ENCODE results near the gene OXA1L. TPM values are rescaled to one million over a fixed set of nuclear protein-coding genes. Genes with fewer than 3 reads are reported as not detected.

OXA1L gene
- total RNA-seq, 1 donor from 2014 or later = 121 TPM

DNA sequence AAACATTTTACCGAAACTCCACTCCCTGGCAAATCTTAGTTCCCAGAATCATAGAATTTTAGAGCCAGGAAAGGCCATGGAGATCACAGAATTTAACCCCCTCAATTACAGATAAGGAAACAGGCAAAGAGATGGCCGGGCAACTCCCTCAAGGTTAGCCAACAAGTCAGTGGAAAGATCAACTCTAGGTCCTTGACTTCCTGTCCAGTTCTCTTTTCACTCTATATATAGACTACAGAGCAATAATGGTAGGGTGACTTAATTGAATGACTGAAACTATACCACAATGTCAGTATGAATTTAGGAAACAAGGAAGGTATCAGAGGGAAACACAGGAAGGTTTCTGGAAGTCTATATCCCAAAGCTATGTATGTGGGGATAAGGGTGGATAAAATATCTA, 11.6 kb downstream of the OXA1L start:
- H3K27ac Mint-ChIP-seq (ENCODE audit: unreplicated experiment) = no peak overlapping the region
- no peaks in the 10 kb centered on the region for H3K9me3 Mint-ChIP-seq
- no peaks in the 10 kb centered on the region for H3K27me3 Mint-ChIP-seq (ENCODE audit: low read depth)
- no peak for DNase-seq (ENCODE audit: low read depth, low spot score)
- peaks cover 3% of the 10 kb centered on the region for H3K4me1 Mint-ChIP-seq
- H3K4me3 Mint-ChIP-seq = no peak overlapping the region
- peaks cover 3% of the 10 kb centered on the region for H3K36me3 Mint-ChIP-seq (ENCODE audit: low read depth)
- TF ChIP-seq, protein P1, sequence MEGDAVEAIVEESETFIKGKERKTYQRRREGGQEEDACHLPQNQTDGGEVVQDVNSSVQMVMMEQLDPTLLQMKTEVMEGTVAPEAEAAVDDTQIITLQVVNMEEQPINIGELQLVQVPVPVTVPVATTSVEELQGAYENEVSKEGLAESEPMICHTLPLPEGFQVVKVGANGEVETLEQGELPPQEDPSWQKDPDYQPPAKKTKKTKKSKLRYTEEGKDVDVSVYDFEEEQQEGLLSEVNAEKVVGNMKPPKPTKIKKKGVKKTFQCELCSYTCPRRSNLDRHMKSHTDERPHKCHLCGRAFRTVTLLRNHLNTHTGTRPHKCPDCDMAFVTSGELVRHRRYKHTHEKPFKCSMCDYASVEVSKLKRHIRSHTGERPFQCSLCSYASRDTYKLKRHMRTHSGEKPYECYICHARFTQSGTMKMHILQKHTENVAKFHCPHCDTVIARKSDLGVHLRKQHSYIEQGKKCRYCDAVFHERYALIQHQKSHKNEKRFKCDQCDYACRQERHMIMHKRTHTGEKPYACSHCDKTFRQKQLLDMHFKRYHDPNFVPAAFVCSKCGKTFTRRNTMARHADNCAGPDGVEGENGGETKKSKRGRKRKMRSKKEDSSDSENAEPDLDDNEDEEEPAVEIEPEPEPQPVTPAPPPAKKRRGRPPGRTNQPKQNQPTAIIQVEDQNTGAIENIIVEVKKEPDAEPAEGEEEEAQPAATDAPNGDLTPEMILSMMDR (conservative IDR thresholded peaks at IDR 0.05) = no peak

DNA sequence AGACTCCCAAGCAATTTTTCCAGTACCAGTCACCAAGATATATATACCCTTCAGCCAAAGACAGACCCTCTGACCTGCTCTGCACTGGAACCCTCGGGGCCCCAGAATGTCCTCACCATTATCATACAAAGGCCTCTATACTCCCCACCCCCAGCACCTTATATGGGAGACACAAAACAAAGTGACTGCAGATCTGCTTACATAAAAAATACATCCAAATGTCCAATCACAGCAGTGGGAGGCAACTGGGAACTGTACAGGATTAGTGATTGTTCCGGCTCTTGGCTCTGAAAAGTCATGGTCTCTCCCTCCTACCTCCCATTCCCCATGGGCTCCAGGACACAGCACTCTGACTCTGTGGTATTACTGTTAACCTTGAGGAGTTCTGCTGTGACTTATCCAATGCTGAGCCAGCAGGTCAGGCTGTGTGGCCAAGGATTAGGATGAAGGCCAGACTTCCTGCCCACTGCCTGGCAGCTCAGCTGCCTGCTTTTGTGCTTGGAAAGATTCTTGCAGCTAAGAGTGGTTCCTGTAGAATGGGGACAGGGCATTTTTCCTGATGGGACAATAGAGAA, 13.7 kb downstream of the OXA1L start:
- Mint-ChIP-seq H3K36me3 (ENCODE audit: low read depth) (no peaks in the 10 kb centered on the region), H3K27ac (ENCODE audit: unreplicated experiment) (no peak overlapping the region), H3K4me1 (peaks cover 3% of the 10 kb centered on the region), H3K4me3 (no peak overlapping the region), H3K9me3 (no peaks in the 10 kb centered on the region), H3K27me3 (ENCODE audit: low read depth) (no peaks in the 10 kb centered on the region)
- DNase-seq (ENCODE audit: low read depth, low spot score) = no peak
- TF ChIP-seq, protein P1 (conservative IDR thresholded peaks at IDR 0.05) = no peak

DNA sequence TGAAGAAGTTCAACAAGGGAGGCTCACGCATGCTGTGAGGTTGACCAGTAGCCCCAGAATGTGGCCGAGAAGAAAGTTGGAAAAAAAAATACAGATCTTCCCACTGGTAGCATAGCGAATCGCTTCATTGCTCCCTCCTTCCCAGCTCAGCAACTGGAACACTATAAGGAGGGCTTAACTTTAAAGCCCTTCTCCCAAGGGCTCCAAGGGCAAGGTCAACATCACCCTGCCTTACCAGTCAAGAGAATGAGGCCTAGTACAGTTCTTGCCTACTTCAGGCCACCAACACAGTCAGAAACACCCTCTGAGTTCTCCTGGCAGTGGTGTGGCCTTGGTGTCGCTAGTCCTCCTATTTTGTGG, 14.4 kb downstream of the OXA1L start:
- Mint-ChIP-seq H3K9me3 (no peaks in the 10 kb centered on the region), H3K4me1 (peaks cover 3% of the 10 kb centered on the region), H3K27ac (ENCODE audit: unreplicated experiment) (no peak overlapping the region), H3K36me3 (ENCODE audit: low read depth) (no peaks in the 10 kb centered on the region), H3K4me3 (no peak overlapping the region), H3K27me3 (ENCODE audit: low read depth) (no peaks in the 10 kb centered on the region)
- no peak for DNase-seq (ENCODE audit: low read depth, low spot score)
- TF ChIP-seq, protein P1 (conservative IDR thresholded peaks at IDR 0.05) = no peak

DNA sequence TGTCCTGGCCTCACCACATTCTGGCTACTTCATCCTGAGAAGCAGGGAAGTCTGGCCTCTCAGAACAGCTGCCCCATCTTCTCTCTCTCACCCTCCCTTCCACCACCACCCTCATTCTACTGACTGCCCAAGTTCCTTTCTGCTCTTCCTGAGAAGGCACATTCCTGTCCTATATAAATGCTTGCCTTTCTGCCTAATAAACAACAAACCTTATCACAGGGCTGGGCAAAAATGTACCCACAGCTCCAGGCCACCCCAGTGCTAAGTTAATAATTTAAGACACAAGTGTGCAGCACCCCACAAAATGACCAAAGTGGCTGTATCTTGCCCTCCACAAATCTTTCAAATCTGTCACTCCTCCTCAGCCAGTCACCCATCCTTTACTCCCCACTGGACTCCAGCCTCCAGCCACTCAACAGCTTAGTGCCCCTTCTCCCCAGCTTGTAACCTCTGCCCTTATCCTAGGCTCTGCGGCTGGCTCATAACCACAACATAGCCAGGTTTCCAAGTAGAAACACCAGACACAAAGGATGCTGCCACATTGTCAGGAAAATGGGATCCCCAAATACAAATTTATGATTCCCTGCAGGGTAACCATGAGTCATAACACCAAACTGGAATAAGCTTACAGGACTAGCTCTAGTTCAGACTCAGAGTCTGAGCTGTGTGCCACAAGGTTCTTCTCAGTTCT, 15.0 kb downstream of the OXA1L start:
- TF ChIP-seq, protein P1 (conservative IDR thresholded peaks at IDR 0.05) = no peak
- Mint-ChIP-seq H3K27ac (ENCODE audit: unreplicated experiment) (peak overlapping the region; percentile 5), H3K4me3 (no peak overlapping the region), H3K36me3 (ENCODE audit: low read depth) (no peaks in the 10 kb centered on the region), H3K9me3 (no peaks in the 10 kb centered on the region), H3K4me1 (peaks cover 3% of the 10 kb centered on the region), H3K27me3 (ENCODE audit: low read depth) (no peaks in the 10 kb centered on the region)
- DNase-seq (ENCODE audit: low read depth, low spot score) = no peak

DNA sequence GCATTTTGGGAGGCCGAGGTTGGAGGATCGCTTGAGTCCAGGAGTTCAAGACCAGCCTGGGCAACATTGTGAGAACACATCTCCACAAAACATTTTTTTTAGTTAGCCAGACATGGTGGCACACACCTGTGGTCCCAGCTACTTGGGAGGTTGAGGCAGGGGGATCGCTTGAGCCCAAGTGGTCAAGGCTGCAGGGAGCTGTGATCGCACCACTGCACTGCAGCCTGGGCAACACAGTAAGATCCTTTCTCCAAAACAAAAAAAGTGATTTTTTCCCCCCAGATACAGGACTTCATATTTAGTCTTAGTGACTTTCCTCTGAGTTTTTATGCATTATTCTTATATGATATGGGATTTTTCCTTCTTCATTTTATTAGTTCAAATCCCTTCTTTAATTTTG, 20.2 kb downstream of the OXA1L start:
- H3K9me3 Mint-ChIP-seq = no peaks in the 10 kb centered on the region
- no peak overlapping the region for H3K4me3 Mint-ChIP-seq
- no peaks in the 10 kb centered on the region for H3K36me3 Mint-ChIP-seq (ENCODE audit: low read depth)
- H3K27ac Mint-ChIP-seq (ENCODE audit: unreplicated experiment) = no peak overlapping the region
- TF ChIP-seq, protein P1 (conservative IDR thresholded peaks at IDR 0.05) = no peak
- H3K4me1 Mint-ChIP-seq = no peaks in the 10 kb centered on the region
- no peaks in the 10 kb centered on the region for H3K27me3 Mint-ChIP-seq (ENCODE audit: low read depth)
- DNase-seq (ENCODE audit: low read depth, low spot score) = no peak
